ENCODE measurements around the gene TRAPPC8.

GRCh38 chr18:31931163-31931885 is 11.6 kb downstream of the TRAPPC8 start:
- no peak for TF ChIP-seq CTCF (IDR thresholded peaks at IDR 0.05; ENCODE audit: low read depth, low read length, poor library complexity, severe bottlenecking)
- TF ChIP-seq EZH2phosphoT487 (IDR thresholded peaks at IDR 0.05; ENCODE audit: borderline replicate concordance, low read length): no peak
